Measurements from ENCODE around the gene KIF16B. TPM values are rescaled to one million over a fixed set of nuclear protein-coding genes. Genes with fewer than 3 reads are reported as not detected.

KIF16B gene
- total RNA-seq, 1 experiment from 2014 or later: 16.6 TPM

DNA sequence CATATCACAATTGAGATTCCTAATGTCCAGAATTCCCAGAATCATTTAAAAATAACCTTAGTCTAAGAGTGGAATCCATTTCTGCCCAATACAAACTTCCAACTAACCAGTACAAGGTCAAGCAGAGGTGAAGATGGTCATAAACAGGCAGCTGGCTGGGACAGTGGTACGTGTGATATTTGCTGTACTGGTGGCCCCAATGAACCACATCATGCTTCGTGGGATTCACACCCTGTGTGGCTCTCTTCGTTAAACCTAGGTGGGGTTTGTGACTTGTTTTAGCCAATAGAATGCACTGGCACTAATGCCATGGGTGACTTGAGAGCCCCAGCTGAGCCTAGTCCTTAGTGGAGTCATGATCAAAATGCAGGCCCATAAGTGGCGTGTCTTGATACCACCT lies 286.6 kb downstream of the KIF16B start:
- ChIA-PET CTCF (no interaction called here), POLR2A (no interaction called here)
- Histone ChIP-seq H3K4me3 (ENCODE audit: low read depth in 2 of 2, low read length in 2 of 2) (no peak overlapping the region), H3K27me3 (ENCODE audit: control insufficient read depth, insufficient read depth, low read length) (no peaks in the 10 kb centered on the region), H3K9me3 (ENCODE audit: control insufficient read depth, insufficient read depth, low read depth, low read length) (no peaks in the 10 kb centered on the region), H3K36me3 (ENCODE audit: control insufficient read depth, insufficient read depth, low read length) (no peaks in the 10 kb centered on the region), H3K4me1 (ENCODE audit: control insufficient read depth, insufficient read depth, low read length) (no peaks in the 10 kb centered on the region), H3K27ac (ENCODE audit: low read length) (no peak overlapping the region)
- DNase-seq (ENCODE audit: low read depth, low spot score) (no peak), ATAC-seq (no peak)
- intact Hi-C loops (cut with micrococcal nuclease; ENCODE audit: unreplicated experiment): no loop called here
- in situ Hi-C loops (cut with HindIII; ENCODE audit: low pct_unique_long_range_greater_than_20kb, low sequenced_read_pairs): no loop called here
- TF ChIP-seq TCF7L2 (IDR thresholded peaks at IDR 0.05; ENCODE audit: low read depth, low read length): no peak
- TF ChIP-seq, protein P1, sequence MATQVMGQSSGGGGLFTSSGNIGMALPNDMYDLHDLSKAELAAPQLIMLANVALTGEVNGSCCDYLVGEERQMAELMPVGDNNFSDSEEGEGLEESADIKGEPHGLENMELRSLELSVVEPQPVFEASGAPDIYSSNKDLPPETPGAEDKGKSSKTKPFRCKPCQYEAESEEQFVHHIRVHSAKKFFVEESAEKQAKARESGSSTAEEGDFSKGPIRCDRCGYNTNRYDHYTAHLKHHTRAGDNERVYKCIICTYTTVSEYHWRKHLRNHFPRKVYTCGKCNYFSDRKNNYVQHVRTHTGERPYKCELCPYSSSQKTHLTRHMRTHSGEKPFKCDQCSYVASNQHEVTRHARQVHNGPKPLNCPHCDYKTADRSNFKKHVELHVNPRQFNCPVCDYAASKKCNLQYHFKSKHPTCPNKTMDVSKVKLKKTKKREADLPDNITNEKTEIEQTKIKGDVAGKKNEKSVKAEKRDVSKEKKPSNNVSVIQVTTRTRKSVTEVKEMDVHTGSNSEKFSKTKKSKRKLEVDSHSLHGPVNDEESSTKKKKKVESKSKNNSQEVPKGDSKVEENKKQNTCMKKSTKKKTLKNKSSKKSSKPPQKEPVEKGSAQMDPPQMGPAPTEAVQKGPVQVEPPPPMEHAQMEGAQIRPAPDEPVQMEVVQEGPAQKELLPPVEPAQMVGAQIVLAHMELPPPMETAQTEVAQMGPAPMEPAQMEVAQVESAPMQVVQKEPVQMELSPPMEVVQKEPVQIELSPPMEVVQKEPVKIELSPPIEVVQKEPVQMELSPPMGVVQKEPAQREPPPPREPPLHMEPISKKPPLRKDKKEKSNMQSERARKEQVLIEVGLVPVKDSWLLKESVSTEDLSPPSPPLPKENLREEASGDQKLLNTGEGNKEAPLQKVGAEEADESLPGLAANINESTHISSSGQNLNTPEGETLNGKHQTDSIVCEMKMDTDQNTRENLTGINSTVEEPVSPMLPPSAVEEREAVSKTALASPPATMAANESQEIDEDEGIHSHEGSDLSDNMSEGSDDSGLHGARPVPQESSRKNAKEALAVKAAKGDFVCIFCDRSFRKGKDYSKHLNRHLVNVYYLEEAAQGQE (IDR thresholded peaks at IDR 0.05; ENCODE audit: insufficient read depth in 1 of 2, low read depth in 2 of 2, low read length in 1 of 2): no peak
- no TSS peak for BruUV-seq (replicated peaks)

DNA sequence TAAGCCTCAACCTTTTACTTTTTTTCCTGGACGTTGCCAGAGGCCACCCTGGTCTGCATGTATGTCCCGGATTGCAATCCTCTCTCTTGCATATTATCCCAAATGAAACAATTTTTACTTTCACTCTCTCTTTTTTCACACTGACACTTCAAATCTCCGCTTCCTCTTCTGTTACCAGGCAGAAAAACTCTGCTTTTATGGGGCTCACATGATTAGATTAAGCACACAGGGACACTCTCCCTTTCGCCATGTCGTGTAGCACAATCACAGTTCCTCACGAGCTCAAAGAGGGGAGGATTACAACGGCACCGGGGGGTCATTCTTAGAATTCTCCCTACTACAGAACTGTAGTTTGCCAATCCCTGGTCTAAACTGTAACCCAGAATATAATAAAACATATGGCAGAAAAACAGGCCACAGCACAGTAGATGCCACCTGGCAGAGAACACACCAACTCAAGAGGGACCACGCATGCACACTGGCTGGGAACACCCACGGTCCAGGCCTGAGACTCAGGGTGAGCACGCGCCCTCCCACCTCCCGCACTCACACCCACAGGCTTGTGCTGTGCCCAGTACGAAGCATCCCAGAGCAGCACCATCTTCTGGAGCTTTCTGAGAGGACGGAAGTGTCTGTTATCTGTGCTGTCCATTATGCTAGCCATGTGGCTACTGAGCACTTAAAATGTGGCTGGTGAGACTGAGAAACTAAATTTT lies 288.7 kb downstream of the KIF16B start:
- no peak overlapping the region for H3K27ac ChIP-seq (ENCODE audit: low read length)
- no peaks in the 10 kb centered on the region for H3K27me3 ChIP-seq (ENCODE audit: control insufficient read depth, insufficient read depth, low read length)
- no peaks in the 10 kb centered on the region for H3K9me3 ChIP-seq (ENCODE audit: control insufficient read depth, insufficient read depth, low read depth, low read length)
- no peaks in the 10 kb centered on the region for H3K4me1 ChIP-seq (ENCODE audit: control insufficient read depth, insufficient read depth, low read length)
- no TSS peak for BruUV-seq (replicated peaks)
- ATAC-seq (no peak), DNase-seq (ENCODE audit: low read depth, low spot score) (no peak)
- in situ Hi-C loops (cut with HindIII; ENCODE audit: low pct_unique_long_range_greater_than_20kb, low sequenced_read_pairs) (no loop called here), intact Hi-C loops (cut with micrococcal nuclease; ENCODE audit: unreplicated experiment) (no loop called here)
- H3K4me3 ChIP-seq (ENCODE audit: low read depth in 2 of 2, low read length in 2 of 2): no peak overlapping the region
- ChIA-PET POLR2A (no interaction called here), CTCF (no interaction called here)
- TF ChIP-seq TCF7L2 (IDR thresholded peaks at IDR 0.05; ENCODE audit: low read depth, low read length) (no peak), POLR2AphosphoS5 (IDR thresholded peaks at IDR 0.05; ENCODE audit: low read depth, low read length) (no peak), SIN3A (IDR thresholded peaks at IDR 0.05; ENCODE audit: borderline replicate concordance, insufficient read depth, low read depth, low read length) (no peak)
- TF ChIP-seq, protein P1 (IDR thresholded peaks at IDR 0.05; ENCODE audit: insufficient read depth in 1 of 2, low read depth in 2 of 2, low read length in 1 of 2): no peak
- TF ChIP-seq, protein P2, sequence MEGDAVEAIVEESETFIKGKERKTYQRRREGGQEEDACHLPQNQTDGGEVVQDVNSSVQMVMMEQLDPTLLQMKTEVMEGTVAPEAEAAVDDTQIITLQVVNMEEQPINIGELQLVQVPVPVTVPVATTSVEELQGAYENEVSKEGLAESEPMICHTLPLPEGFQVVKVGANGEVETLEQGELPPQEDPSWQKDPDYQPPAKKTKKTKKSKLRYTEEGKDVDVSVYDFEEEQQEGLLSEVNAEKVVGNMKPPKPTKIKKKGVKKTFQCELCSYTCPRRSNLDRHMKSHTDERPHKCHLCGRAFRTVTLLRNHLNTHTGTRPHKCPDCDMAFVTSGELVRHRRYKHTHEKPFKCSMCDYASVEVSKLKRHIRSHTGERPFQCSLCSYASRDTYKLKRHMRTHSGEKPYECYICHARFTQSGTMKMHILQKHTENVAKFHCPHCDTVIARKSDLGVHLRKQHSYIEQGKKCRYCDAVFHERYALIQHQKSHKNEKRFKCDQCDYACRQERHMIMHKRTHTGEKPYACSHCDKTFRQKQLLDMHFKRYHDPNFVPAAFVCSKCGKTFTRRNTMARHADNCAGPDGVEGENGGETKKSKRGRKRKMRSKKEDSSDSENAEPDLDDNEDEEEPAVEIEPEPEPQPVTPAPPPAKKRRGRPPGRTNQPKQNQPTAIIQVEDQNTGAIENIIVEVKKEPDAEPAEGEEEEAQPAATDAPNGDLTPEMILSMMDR (IDR thresholded peaks at IDR 0.05): no peak
- H3K36me3 ChIP-seq (ENCODE audit: control insufficient read depth, insufficient read depth, low read length): no peaks in the 10 kb centered on the region
